Sigmoid colon (tissue), 7 donors: ENCODE data around the gene ZNF322. TPM values are rescaled to one million over a fixed set of nuclear protein-coding genes. Genes with fewer than 3 reads are reported as not detected.
"Not testable (repeated sequence)": the region's sequence is repeated elsewhere in the genome, so short reads cannot be mapped to it uniquely, and the experiment has no call there.

Experiments
- DNase-seq: peaks from one replicate; pipeline ENCODE4 v3.0.0-alpha.2; 2019
- H3K27ac ChIP-seq, 4 donors: fragments of 200-600 bp; sonication (generic); one replicate each; pipeline ENCODE4 v1.5.1; 2016 to 2019; ENCODE audit warnings: mild to moderate bottlenecking in 1 of 4
- H3K27me3 ChIP-seq, 3 donors: fragments of 200-600 bp; sonication (generic); one replicate each; pipeline ENCODE4 v1.5.1; 2019; ENCODE audit warnings: mild to moderate bottlenecking in 1 of 3
- H3K36me3 ChIP-seq, 4 donors: fragments of 200-600 bp; sonication (generic); one replicate each; pipeline ENCODE4 v1.5.1; 2016 to 2019
- H3K4me1 ChIP-seq, 4 donors: fragments of 200-600 bp; sonication (generic); one replicate each; pipeline ENCODE4 v1.5.1; 2017 to 2019
- H3K4me3 ChIP-seq, 4 donors: fragments of 200-600 bp; sonication (generic); one replicate each; pipeline ENCODE4 v1.5.1; 2017 to 2019; ENCODE audit warnings: mild to moderate bottlenecking in 2 of 4, moderate library complexity in 1 of 4
- H3K9me3 ChIP-seq, 4 donors: fragments of 200-600 bp in 3 of 4; sonication (generic) in 3 of 4; one replicate each; pipeline versions ENCODE4 v1.5.1 to v1.6.1; 2013 to 2019
- CTCF ChIP-seq, 4 experiments: fragments of 450-650 bp in 3 of 4; fragments of 200-600 bp in 1 of 4; IDR thresholded peaks; one replicate each; pipeline ENCODE4 v1.5.1; 2016 to 2019; ENCODE audit warnings: antibody characterized with exemption in 4 of 4, mild to moderate bottlenecking in 3 of 4, moderate library complexity in 2 of 4
- EP300 ChIP-seq, 4 donors: sonication (generic); formaldehyde crosslinking; IDR thresholded peaks; one replicate each; pipeline ENCODE4 v1.6.1; 2017; ENCODE audit warnings: antibody characterized with exemption in 4 of 4
- POLR2A ChIP-seq, 2 donors: fragments of 450-650 bp; IDR thresholded peaks; one replicate each; pipeline ENCODE4 v1.6.1; 2016; ENCODE audit warnings: antibody characterized with exemption in 2 of 2, mild to moderate bottlenecking in 2 of 2, moderate library complexity in 2 of 2
- POLR2AphosphoS5 ChIP-seq, 4 donors: sonication (generic); formaldehyde crosslinking; IDR thresholded peaks; one replicate each; pipeline ENCODE4 v1.6.1; 2017; ENCODE audit warnings: antibody characterized with exemption in 4 of 4
- WGBS, 2 donors: extraction: QIAGEN DNeasy Blood & Tissue Kit; methylation state at CpG; one replicate each; pipeline ENCODE4 v1.1.7; 2013; 5-methylcytosine and 5-hydroxymethylcytosine counted together
- intact Hi-C: fragments of 100-400 bp; cut with DNase I; formaldehyde crosslinking; loops from one replicate; pipeline ENCODE4 v1.15.1; 2023
- polyA plus RNA-seq, 3 donors: library from polyadenylated mRNA; stranded (reverse); fragments of 200-250 nt; gene quantifications; one replicate each; pipeline ENCODE4 v1.2.3, GENCODE V29; 2013
- total RNA-seq, 4 donors: library from RNA; depleted of rRNA; stranded (reverse); fragments of >200 nt; gene quantifications; one replicate each; pipeline ENCODE4 v1.1.0, GENCODE V29; 2016
- donor health status: healthy with polysubstance abuse.
- donor health status: Bipolar disorder and iron deficiency.
- donor health status: healthy.

The ZNF322 gene
- total RNA-seq (10 to 100 TPM; 15.6 to 21.8 (median 20.3) TPM), polyA plus RNA-seq (1 to 10 TPM; 6.5 to 6.6 (median 6.6) TPM)

GRCh38 chr6:26659042-26659999 lies at the start of gene ZNF322:
Gene ZNF322, minus strand, starts transcription at chr6:26659746. Its CDS starts 21,193 bp downstream, at chr6:26638553.
- DNase-seq, result peak; percentile 98
- Histone ChIP-seq H3K27me3 (no peaks in the 10 kb centered on the region), H3K27ac (peak within 1 kb of the TSS; percentile 77 to 90 (median 86)), H3K4me1 (peaks cover 0 to 34% (median 25%) of the 10 kb centered on the region in 4 donors), H3K4me3 (peak within 1 kb of the TSS; percentile 52 to 74 (median 60)), H3K36me3 (peaks cover 0 to 22% (median 4%) of the 10 kb centered on the region in 4 donors), H3K9me3 (no peaks in the 10 kb centered on the region)
- intact Hi-C loops, result loop anchor here (2.0 kb wide), 1 partner anchor 63 kb away; the partner anchor contains the start of gene ABT1
- WGBS, 2 donors, result 1% methylated on average over 54 to 55 of the region's 56 CpGs
- TF ChIP-seq EP300 (IDR thresholded peaks at IDR 0.05) (no peak), POLR2AphosphoS5 (IDR thresholded peaks at IDR 0.05) (peak; percentile 70 to 79 (median 75)), CTCF (IDR thresholded peaks at IDR 0.05) (no peak), POLR2A (IDR thresholded peaks at IDR 0.05) (peak; percentile 62 to 67)

- H3K4me3 ChIP-seq, H3K27ac ChIP-seq, H3K36me3 ChIP-seq, H3K9me3 ChIP-seq, DNase-seq, H3K27me3 ChIP-seq, intact Hi-C loops, H3K4me1 ChIP-seq: not testable (repeated sequence)
- no CpG with 5 or more reads among the region's 4 CpGs for WGBS, 2 donors
Measured at GRCh38 chr6:26705780-26706179, 46.2 kb upstream of the ZNF322 start.

GRCh38 chr6:26705352-26705751 lies 45.8 kb upstream of the ZNF322 start:
- intact Hi-C loops, DNase-seq, H3K36me3 ChIP-seq, H3K4me3 ChIP-seq, H3K4me1 ChIP-seq, H3K27me3 ChIP-seq, H3K9me3 ChIP-seq, H3K27ac ChIP-seq: not testable (repeated sequence)
- no CpG with 5 or more reads among the region's 5 CpGs for WGBS, 2 donors

- intact Hi-C loops, H3K4me3 ChIP-seq, H3K9me3 ChIP-seq, DNase-seq, H3K27ac ChIP-seq, H3K36me3 ChIP-seq, H3K4me1 ChIP-seq, H3K27me3 ChIP-seq: not testable (repeated sequence)
- WGBS, 2 donors, result no CpG with 5 or more reads among the region's 17 CpGs
Measured at GRCh38 chr6:26701023-26701747, 41.6 kb upstream of the ZNF322 start.

GRCh38 chr6:26697496-26697895 lies 38.0 kb upstream of the ZNF322 start:
- H3K27ac ChIP-seq, H3K9me3 ChIP-seq, H3K27me3 ChIP-seq, H3K4me3 ChIP-seq, H3K4me1 ChIP-seq, DNase-seq, intact Hi-C loops, H3K36me3 ChIP-seq: not testable (repeated sequence)
- WGBS, 2 donors, result no CpG with 5 or more reads among the region's 16 CpGs

GRCh38 chr6:26689324-26689947 lies 29.9 kb upstream of the ZNF322 start:
- intact Hi-C loops, H3K9me3 ChIP-seq, DNase-seq, H3K4me3 ChIP-seq, H3K27ac ChIP-seq, H3K27me3 ChIP-seq, H3K36me3 ChIP-seq, H3K4me1 ChIP-seq: not testable (repeated sequence)
- WGBS, 2 donors, result no CpG with 5 or more reads among the region's 43 CpGs

- H3K27ac ChIP-seq, H3K4me1 ChIP-seq, H3K27me3 ChIP-seq, DNase-seq, H3K9me3 ChIP-seq, intact Hi-C loops, H3K4me3 ChIP-seq, H3K36me3 ChIP-seq: not testable (repeated sequence)
- WGBS, 2 donors, result 40 to 67% methylated on average over 1 of the region's 5 CpGs
Measured at GRCh38 chr6:26682435-26683042, 23.0 kb upstream of the ZNF322 start.

- H3K4me1 ChIP-seq, H3K27ac ChIP-seq, intact Hi-C loops, DNase-seq, H3K36me3 ChIP-seq, H3K4me3 ChIP-seq, H3K27me3 ChIP-seq, H3K9me3 ChIP-seq: not testable (repeated sequence)
- no CpG with 5 or more reads among the region's 5 CpGs for WGBS, 2 donors
Measured at GRCh38 chr6:26673287-26673686, 13.7 kb upstream of the ZNF322 start.

- H3K4me3 ChIP-seq, H3K36me3 ChIP-seq, H3K27ac ChIP-seq, intact Hi-C loops, H3K4me1 ChIP-seq, DNase-seq, H3K9me3 ChIP-seq: not testable (repeated sequence)
- peaks cover 0 to 14% (median 5%) of the 10 kb centered on the region in 3 donors for H3K27me3 ChIP-seq
- 81 to 89% methylated on average over 7 of the region's 7 CpGs for WGBS, 2 donors
Measured at GRCh38 chr6:26670558-26670957, 11.0 kb upstream of the ZNF322 start.

- intact Hi-C loops, H3K4me3 ChIP-seq, H3K9me3 ChIP-seq, H3K4me1 ChIP-seq, DNase-seq, H3K27ac ChIP-seq, H3K36me3 ChIP-seq: not testable (repeated sequence)
- WGBS, 2 donors, result 90% methylated on average over 6 of the region's 6 CpGs
- peaks cover 0 to 14% (median 5%) of the 10 kb centered on the region in 3 donors for H3K27me3 ChIP-seq
Measured at GRCh38 chr6:26670003-26670402, 10.5 kb upstream of the ZNF322 start.
